Muscle layer of duodenum (tissue), 2 donors: ENCODE measurements around the gene ANKS1A.

ENCODE experiments used
- H3K27ac ChIP-seq: one replicate; pipeline ENCODE4 v1.7.0; 2013; ENCODE audit warnings: mild to moderate bottlenecking, low read length
- H3K27me3 ChIP-seq: one replicate; pipeline ENCODE4 v1.7.0; 2013; ENCODE audit warnings: low read depth, mild to moderate bottlenecking, control low read depth, low read length
- H3K36me3 ChIP-seq, 2 donors: one replicate each; pipeline ENCODE4 v1.7.0; 2013; ENCODE audit warnings: low read length in 2 of 2, control low read depth in 1 of 2, mild to moderate bottlenecking in 1 of 2; ENCODE audit not compliant: insufficient read depth in 2 of 2, control insufficient read depth in 1 of 2
- H3K4me1 ChIP-seq, 2 donors: one replicate each; pipeline ENCODE4 v1.7.0; 2013; ENCODE audit warnings: low read length in 2 of 2, mild to moderate bottlenecking in 2 of 2, control low read depth in 1 of 2, moderate library complexity in 1 of 2; ENCODE audit not compliant: insufficient read depth in 2 of 2, control insufficient read depth in 1 of 2
- H3K4me3 ChIP-seq, 2 donors: one replicate each; pipeline ENCODE4 v1.7.0; 2013; ENCODE audit warnings: low read length in 2 of 2, low read depth in 1 of 2, mild to moderate bottlenecking in 1 of 2
- H3K9me3 ChIP-seq, 2 donors: one replicate each; pipeline ENCODE4 v1.7.0; 2013; ENCODE audit warnings: low read length in 2 of 2, control low read depth in 1 of 2, mild to moderate bottlenecking in 1 of 2; ENCODE audit not compliant: control insufficient read depth in 1 of 2
- donor health status: healthy.

Gene ANKS1A

DNA sequence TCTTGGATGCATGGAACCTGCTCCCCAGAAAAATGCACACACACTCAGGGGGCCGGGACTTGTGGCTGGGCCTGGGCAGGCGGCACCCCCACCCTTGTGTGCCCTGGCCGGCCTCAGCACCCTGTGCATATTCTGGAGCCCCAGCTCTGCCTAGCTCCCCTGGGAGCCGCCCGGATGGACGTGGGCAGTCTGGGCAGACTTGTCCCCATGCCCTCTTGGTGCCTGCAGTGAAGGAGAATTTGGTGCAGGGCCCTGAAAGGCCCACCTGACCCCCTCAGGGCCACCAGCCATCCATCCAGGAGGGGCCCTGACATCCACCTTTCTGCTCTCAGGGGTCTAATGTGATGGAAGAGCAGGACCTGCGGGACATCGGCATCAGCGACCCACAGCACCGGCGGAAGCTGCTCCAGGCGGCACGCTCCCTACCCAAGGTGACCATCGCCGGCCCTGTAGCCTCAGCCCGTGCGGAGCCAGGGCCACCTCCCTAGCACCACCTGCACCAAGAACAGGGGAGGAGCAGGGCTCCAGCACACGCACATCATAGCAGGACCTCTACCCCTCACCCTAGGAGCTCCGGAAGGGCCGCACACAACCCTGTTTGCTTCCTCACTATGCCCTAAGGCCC lies 189.3 kb downstream of the ANKS1A start:
- H3K27me3 ChIP-seq = no peaks in the 10 kb centered on the region
- no peak overlapping the region for H3K27ac ChIP-seq
- H3K4me1 ChIP-seq = peaks cover 0 to 27% of the 10 kb centered on the region in 2 donors
- H3K36me3 ChIP-seq = peaks cover 43 to 72% of the 10 kb centered on the region in 2 donors
- no peak overlapping the region for H3K4me3 ChIP-seq
- H3K9me3 ChIP-seq = no peaks in the 10 kb centered on the region

DNA sequence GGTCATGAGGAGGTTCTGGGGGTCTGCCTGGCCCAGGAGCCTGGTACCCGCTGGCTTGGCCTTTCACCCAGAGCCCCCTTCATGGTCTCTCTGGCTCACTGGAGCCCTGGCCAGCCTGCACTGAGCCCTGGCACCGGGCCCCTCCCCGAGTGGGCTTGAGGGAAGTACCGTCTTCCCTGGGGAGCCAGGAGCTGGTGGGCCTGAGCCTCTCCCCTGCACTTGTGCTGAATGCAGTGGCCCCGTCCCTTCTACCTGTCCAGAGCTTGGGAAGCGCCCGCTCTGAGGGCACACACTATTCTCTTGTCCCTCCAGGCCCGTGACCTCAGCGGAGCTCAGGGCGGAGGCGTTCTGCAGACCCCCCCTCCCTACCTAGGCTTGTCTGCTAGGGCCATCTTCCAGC lies 189.8 kb downstream of the ANKS1A start:
- Histone ChIP-seq H3K27ac (no peak overlapping the region), H3K9me3 (no peaks in the 10 kb centered on the region), H3K27me3 (no peaks in the 10 kb centered on the region), H3K4me1 (peaks cover 0 to 27% of the 10 kb centered on the region in 2 donors), H3K4me3 (no peak overlapping the region), H3K36me3 (peaks cover 48 to 75% of the 10 kb centered on the region in 2 donors)

DNA sequence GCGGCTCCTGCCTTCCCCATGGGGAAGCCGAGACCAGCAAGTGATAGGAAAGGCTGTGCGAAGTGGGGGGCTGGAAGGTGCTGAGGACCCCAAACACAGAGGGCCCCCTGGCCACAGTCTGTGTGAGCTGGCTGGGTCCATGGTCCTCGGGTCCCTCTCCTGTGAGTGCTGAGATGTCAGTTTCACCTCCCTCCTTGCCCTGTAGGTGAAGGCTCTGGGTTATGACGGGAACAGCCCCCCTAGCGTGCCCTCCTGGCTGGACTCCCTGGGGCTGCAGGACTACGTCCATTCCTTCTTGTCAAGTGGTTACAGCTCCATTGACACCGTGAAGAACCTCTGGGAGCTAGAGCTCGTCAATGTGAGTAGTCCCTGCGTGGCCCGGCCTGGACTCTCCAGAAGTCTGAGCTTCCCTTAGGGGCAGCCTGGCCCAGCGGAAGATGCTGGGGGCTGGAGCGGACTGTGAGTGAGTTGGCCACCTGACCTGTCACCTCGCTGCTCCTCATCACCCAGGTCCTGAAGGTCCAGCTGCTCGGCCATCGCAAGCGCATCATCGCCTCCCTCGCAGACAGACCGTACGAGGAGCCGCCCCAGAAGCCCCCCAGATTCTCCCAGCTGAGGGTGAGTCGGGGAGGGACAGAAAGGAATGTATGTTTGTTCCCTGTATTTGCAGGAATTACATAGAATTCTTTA lies 190.4 kb downstream of the ANKS1A start:
- Histone ChIP-seq H3K4me1 (peaks cover 0 to 30% of the 10 kb centered on the region in 2 donors), H3K27ac (no peak overlapping the region), H3K9me3 (no peaks in the 10 kb centered on the region), H3K36me3 (peaks cover 51 to 76% of the 10 kb centered on the region in 2 donors), H3K27me3 (no peaks in the 10 kb centered on the region), H3K4me3 (no peak overlapping the region)

DNA sequence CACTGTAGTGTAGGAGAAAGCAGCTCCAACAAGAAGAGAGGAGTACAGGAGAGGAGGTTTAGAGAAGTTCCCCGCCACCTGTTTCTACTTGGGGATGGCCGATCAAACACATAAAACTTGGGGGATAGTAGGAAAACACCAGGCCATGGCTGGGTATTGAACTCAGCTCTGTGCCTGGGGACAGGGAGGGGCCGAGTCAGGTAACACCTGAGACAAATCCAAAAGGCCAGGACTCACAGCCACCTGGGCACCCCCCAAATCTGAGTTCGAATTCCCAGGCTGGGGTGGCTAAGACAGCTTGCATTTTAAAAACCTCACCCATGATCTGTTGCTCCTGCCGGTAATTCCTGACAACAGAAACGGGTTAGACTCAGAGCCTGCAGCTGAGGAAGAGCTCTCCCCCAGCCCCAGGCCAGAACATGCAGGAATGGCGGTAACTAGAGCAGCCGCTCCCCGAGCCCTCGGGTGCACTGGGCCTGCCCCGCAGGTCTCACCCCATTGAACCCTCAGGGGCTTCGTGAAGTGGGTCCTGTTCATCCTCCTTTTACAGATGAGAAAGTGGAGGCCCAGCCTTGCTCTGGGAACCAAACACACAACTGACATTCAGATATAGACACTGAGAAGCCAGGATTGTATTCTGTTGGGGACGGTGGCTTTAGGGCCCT lies 191.1 kb downstream of the ANKS1A start:
- Histone ChIP-seq H3K9me3 (no peaks in the 10 kb centered on the region), H3K4me1 (peaks cover 0 to 30% of the 10 kb centered on the region in 2 donors), H3K36me3 (peaks cover 58 to 79% of the 10 kb centered on the region in 2 donors), H3K27ac (no peak overlapping the region), H3K27me3 (no peaks in the 10 kb centered on the region), H3K4me3 (no peak overlapping the region)

DNA sequence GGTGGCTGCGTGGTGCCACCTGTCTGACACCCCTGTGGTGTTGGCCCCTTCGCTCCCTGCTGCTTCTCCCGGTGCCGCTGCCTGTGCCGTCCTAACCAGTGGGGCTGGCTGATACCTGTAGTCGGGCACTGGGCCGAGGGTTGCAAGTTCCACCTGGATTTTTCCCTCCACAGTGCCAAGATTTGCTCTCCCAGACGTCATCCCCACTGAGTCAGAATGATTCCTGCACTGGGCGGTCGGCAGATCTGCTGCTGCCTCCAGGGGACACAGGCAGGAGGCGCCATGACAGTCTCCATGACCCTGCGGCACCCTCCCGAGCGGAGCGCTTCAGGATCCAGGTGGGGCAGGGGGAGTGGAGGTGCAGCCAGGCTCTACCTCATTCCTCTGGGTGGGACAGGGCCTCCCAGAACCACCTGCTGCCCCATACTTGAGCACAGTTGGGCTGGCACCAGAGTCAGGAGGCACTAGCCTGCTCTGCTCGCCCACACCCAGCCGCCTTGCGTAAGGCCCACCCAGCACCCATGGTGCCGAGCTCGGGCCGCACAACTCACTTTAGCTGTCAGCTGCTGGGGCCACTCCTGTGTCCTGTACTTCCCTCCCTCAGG lies 191.9 kb downstream of the ANKS1A start:
- Histone ChIP-seq H3K27ac (no peak overlapping the region), H3K4me3 (no peak overlapping the region), H3K27me3 (no peaks in the 10 kb centered on the region), H3K9me3 (no peaks in the 10 kb centered on the region), H3K4me1 (peaks cover 0 to 30% of the 10 kb centered on the region in 2 donors), H3K36me3 (peaks cover 66 to 87% of the 10 kb centered on the region in 2 donors)

DNA sequence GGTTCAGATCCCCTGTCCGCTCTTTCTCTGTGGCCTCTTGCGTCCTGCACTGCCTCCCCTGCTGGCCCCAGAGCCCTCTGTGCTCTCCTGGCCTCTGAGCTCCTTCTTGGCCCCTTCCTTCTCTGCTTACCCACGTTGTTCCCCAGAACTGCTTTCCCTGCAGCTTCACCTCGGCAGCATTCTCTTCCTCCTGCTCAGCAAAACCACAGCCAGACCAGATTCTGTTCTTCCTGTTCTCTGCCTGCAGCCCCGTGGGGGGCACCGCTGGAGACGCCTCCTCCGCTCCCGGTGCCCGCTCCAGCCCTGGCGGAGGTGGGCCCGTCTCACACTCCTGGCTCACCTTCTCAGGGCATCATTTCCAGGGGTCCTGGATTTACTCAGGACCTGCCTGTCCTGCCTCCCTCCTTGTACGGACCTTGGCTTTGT lies 192.4 kb downstream of the ANKS1A start:
- Histone ChIP-seq H3K4me3 (no peak overlapping the region), H3K36me3 (peaks cover 66 to 92% of the 10 kb centered on the region in 2 donors), H3K4me1 (peaks cover 0 to 30% of the 10 kb centered on the region in 2 donors), H3K9me3 (no peaks in the 10 kb centered on the region), H3K27me3 (no peaks in the 10 kb centered on the region), H3K27ac (peak overlapping the region; percentile 16)

DNA sequence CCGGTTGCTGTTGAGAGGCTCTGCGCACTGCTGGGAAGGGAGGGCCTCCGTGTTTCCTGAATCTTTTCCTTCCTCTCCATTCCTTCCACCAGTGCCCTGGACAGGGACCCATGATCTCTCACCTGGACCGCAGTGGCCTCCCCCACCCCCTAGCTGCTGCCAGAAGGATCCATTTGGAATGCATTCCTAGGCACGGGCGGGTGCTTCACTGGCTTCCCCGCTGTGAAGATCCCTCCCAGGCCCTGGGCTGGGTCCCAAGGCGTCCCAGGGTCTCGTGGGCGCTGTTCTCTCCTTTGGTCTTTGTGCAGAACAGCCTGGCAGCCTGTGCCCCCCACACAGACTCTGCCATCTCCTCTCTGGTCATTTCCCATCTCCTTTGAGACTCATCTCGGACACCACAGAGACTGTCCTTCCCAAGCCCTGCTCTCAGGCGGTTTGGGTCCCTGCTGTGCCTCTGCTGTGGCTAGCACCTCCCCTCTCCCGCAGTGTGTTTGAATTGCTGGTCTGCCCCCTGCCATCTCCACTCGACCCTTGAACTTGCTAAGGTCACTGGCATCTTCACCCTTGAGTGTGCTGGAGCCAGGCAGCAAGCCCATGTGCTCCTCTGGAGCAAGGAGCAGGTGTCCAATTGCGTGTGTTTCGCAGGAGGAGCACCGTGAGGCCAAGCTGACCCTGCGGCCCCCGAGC lies 193.1 kb downstream of the ANKS1A start:
- H3K27ac ChIP-seq = peak overlapping the region; percentile 16
- H3K36me3 ChIP-seq = peaks cover 66 to 95% of the 10 kb centered on the region in 2 donors
- H3K4me3 ChIP-seq = no peak overlapping the region
- H3K4me1 ChIP-seq = peaks cover 0 to 30% of the 10 kb centered on the region in 2 donors
- no peaks in the 10 kb centered on the region for H3K9me3 ChIP-seq
- H3K27me3 ChIP-seq = no peaks in the 10 kb centered on the region

DNA sequence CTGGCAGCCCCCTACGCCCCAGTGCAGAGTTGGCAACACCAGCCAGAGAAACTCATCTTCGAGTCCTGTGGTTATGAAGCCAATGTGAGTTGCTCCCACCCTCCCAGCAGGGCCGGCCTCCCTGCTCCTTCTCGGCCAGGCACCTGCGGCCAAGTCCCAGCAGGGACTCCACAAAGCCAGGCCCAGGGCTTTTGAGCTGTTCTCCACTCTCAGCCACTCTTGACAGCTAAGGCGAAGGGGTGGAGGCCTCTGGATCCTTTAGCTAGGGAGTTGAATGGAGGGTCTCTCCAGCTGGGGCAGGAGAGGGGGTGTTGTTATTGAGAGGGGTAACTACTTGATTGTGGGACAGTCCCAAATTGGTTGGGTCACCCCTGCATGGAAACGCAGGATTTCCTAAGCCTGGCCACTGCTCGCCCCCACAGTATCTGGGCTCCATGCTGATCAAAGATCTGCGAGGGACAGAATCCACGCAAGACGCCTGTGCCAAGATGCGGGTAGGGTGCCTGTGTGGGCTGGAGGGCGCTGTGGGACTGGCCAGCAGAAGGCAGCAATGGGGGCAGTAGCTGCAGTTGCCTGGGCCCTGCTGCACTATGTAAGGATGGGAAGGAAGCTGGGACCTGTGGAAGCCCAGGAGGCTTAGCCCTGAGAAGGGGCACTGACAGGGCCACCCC lies 193.8 kb downstream of the ANKS1A start:
- peaks cover 69 to 96% of the 10 kb centered on the region in 2 donors for H3K36me3 ChIP-seq
- H3K4me1 ChIP-seq = peaks cover 0 to 33% of the 10 kb centered on the region in 2 donors
- H3K4me3 ChIP-seq = no peak overlapping the region
- H3K9me3 ChIP-seq = no peaks in the 10 kb centered on the region
- H3K27me3 ChIP-seq = no peaks in the 10 kb centered on the region
- no peak overlapping the region for H3K27ac ChIP-seq

DNA sequence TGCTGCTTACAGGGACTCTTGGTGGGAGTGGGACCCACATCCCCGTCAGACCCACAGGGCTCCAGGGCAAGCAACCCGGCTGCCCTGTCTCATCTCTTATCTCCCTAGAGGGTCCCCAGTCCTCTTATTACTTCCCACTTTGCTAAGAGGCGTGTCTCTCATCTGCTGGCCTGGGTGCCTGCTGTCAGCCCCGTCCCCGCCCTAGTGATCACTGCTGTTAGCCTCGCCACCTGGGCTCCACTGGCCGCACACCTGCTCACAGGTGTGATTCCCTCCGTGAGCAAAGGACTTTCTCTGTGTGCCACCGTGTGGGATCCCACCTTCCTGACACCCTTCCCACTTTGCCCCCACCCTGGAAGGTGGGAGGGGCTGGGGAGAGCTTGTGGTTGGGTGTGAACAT lies 194.5 kb downstream of the ANKS1A start:
- Histone ChIP-seq H3K27me3 (no peaks in the 10 kb centered on the region), H3K9me3 (no peaks in the 10 kb centered on the region), H3K4me1 (peaks cover 0 to 40% of the 10 kb centered on the region in 2 donors), H3K27ac (no peak overlapping the region), H3K36me3 (peaks cover 67 to 96% of the 10 kb centered on the region in 2 donors), H3K4me3 (no peak overlapping the region)

DNA sequence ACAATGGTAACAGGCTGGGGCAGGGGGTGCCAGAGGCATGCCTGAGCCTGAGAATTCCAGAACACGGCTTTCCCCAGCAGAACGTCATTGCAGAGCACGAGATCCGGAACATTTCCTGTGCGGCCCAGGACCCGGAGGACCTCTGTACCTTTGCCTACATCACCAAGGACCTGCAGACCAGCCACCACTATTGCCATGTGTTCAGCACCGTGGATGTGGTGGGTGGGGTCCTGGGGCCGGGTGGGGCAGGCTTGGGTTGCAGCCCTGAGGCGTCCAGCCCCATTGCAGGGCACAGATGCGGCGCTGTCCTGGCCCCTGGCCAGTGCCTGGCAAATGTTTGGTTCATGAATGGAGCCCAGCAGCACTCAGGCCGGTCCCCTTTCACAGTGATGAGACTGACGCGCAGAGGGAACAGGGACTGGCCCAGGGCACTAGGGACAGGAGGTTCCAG lies 195.0 kb downstream of the ANKS1A start:
- H3K27me3 ChIP-seq = no peaks in the 10 kb centered on the region
- H3K36me3 ChIP-seq = peaks cover 69 to 96% of the 10 kb centered on the region in 2 donors
- H3K4me1 ChIP-seq = peaks cover 0 to 45% of the 10 kb centered on the region in 2 donors
- no peak overlapping the region for H3K4me3 ChIP-seq
- no peaks in the 10 kb centered on the region for H3K9me3 ChIP-seq
- H3K27ac ChIP-seq = no peak overlapping the region
